A204.1 (cell line): ENCODE measurements around the gene KRTAP10-5.

ENCODE experiments used
- FAIRE-seq: peaks from 2 replicates; lab custom pipeline; 2012; peaks lifted over from hg19 to GRCh38; lab: Jason Lieb, UNC

The KRTAP10-5 gene

GRCh38 chr21:44549525-44550211 is 30.7 kb downstream of the KRTAP10-5 start:
- FAIRE-seq, result no peak

- no peak for FAIRE-seq
These were observed 31.5 kb downstream of the KRTAP10-5 start for GRCh38 chr21:44548922-44549321.

- FAIRE-seq, result no peak
These were observed 32.0 kb downstream of the KRTAP10-5 start for GRCh38 chr21:44548381-44548780.

GRCh38 chr21:44547656-44548331 is 32.6 kb downstream of the KRTAP10-5 start:
- no peak for FAIRE-seq

- no peak for FAIRE-seq
These were observed 35.8 kb downstream of the KRTAP10-5 start for GRCh38 chr21:44544566-44544965.

- no peak for FAIRE-seq
These were observed 37.7 kb downstream of the KRTAP10-5 start for GRCh38 chr21:44542716-44543115.

- no peak for FAIRE-seq
These were observed 39.6 kb downstream of the KRTAP10-5 start for GRCh38 chr21:44540741-44541288.

GRCh38 chr21:44539991-44540666 is 40.3 kb downstream of the KRTAP10-5 start, which contains the start of gene KRTAP10-1:
Gene KRTAP10-1, minus strand, starts transcription at chr21:44540195. Its CDS starts 45 bp downstream, at chr21:44540150.
- FAIRE-seq, result no peak

GRCh38 chr21:44539046-44539445 is 41.4 kb downstream of the KRTAP10-5 start:
- FAIRE-seq, result no peak

- FAIRE-seq, result no peak
These were observed 42.2 kb downstream of the KRTAP10-5 start for GRCh38 chr21:44537930-44538911.

GRCh38 chr21:44535963-44536362 is 44.4 kb downstream of the KRTAP10-5 start:
- FAIRE-seq, result no peak

- FAIRE-seq, result no peak
These were observed 45.7 kb downstream of the KRTAP10-5 start for GRCh38 chr21:44534688-44535087.

GRCh38 chr21:44533891-44534627 is 46.3 kb downstream of the KRTAP10-5 start:
- no peak for FAIRE-seq

- no peak for FAIRE-seq
These were observed 47.1 kb downstream of the KRTAP10-5 start for GRCh38 chr21:44533121-44533890.

- no peak for FAIRE-seq
These were observed 47.7 kb downstream of the KRTAP10-5 start for GRCh38 chr21:44532712-44533111.

GRCh38 chr21:44531606-44532564 is 48.5 kb downstream of the KRTAP10-5 start:
- FAIRE-seq, result no peak

GRCh38 chr21:44530903-44531605 is 49.4 kb downstream of the KRTAP10-5 start:
- no peak for FAIRE-seq

GRCh38 chr21:44530221-44530902 is 50.0 kb downstream of the KRTAP10-5 start:
- FAIRE-seq, result no peak
